HG03066 (cell line): Measurements from ENCODE around the gene COL19A1.
"Not testable (repeated sequence)": the region's sequence is repeated elsewhere in the genome, so short reads cannot be mapped to it uniquely, and the experiment has no call there.

Experiments
- ATAC-seq: cut with Tn5 transposase; IDR thresholded peaks from one replicate; pipeline ENCODE4 v1.9.1; 2021; ENCODE audit warnings: low read depth; ENCODE audit not compliant: unreplicated experiment

The COL19A1 gene

GRCh38 chr6:69866351-69866769 is at the start of gene COL19A1:
COL19A1 (plus strand) TSS chr6:69866556; CDS start chr6:69879568, 13,012 bp downstream.
- ATAC-seq = peak; percentile 42

- ATAC-seq = peak; percentile 44
Observed at GRCh38 chr6:69816569-69816968, 49.8 kb upstream of the COL19A1 start.

GRCh38 chr6:69817358-69817757 is 49.0 kb upstream of the COL19A1 start:
- ATAC-seq = no peak

GRCh38 chr6:69818223-69818930 is 48.0 kb upstream of the COL19A1 start:
- ATAC-seq = no peak

GRCh38 chr6:69819138-69819537 is 47.2 kb upstream of the COL19A1 start:
- ATAC-seq = no peak

- no peak for ATAC-seq
Observed at GRCh38 chr6:69820018-69820417, 46.3 kb upstream of the COL19A1 start.

GRCh38 chr6:69820438-69820837 is 45.9 kb upstream of the COL19A1 start:
- ATAC-seq = no peak

- ATAC-seq = not testable (repeated sequence)
Observed at GRCh38 chr6:69824355-69824754, 42.0 kb upstream of the COL19A1 start.

- ATAC-seq = no peak
Observed at GRCh38 chr6:69825904-69826303, 40.5 kb upstream of the COL19A1 start.

GRCh38 chr6:69827276-69827893 is 39.0 kb upstream of the COL19A1 start:
- no peak for ATAC-seq

- no peak for ATAC-seq
Observed at GRCh38 chr6:69832558-69832957, 33.8 kb upstream of the COL19A1 start.

GRCh38 chr6:69835414-69836179 is 30.8 kb upstream of the COL19A1 start:
- ATAC-seq = peak; percentile 75

GRCh38 chr6:69841862-69842261 is 24.5 kb upstream of the COL19A1 start:
- ATAC-seq = no peak

GRCh38 chr6:69843189-69843588 is 23.2 kb upstream of the COL19A1 start:
- ATAC-seq = no peak

- no peak for ATAC-seq
Observed at GRCh38 chr6:69846312-69846711, 20.0 kb upstream of the COL19A1 start.

- ATAC-seq = no peak
Observed at GRCh38 chr6:69846770-69847491, 19.4 kb upstream of the COL19A1 start.

GRCh38 chr6:69847492-69847788 is 18.9 kb upstream of the COL19A1 start:
- ATAC-seq = no peak

- ATAC-seq = no peak
Observed at GRCh38 chr6:69848552-69848951, 17.8 kb upstream of the COL19A1 start.

- ATAC-seq = no peak
Observed at GRCh38 chr6:69852706-69853105, 13.7 kb upstream of the COL19A1 start.

GRCh38 chr6:69861986-69862385 is 4.4 kb upstream of the COL19A1 start:
- ATAC-seq = no peak

GRCh38 chr6:69863766-69864165 is 2.6 kb upstream of the COL19A1 start:
- ATAC-seq = no peak
